ENCODE measurements around the gene CRYGN. TPM values are rescaled to one million over a fixed set of nuclear protein-coding genes. Genes with fewer than 3 reads are reported as not detected.

Gene CRYGN
- total and polyA plus RNA-seq, 2 donors (not counting 1 experiment from before 2014, with no cell fraction given): 0.07 to 0.50 TPM

Other genes with a start within 250 kb of the CRYGN start
- not detected in 2 replicates for gene H2BK1, start 229.7 kb downstream of the CRYGN start, total RNA-seq
- not detected in 2 replicates for gene H2BK1, start 229.7 kb downstream of the CRYGN start, polyA plus RNA-seq
- 46.4 and 46.7 TPM in 2 replicates for gene ABCF2, start 212.9 kb downstream of the CRYGN start, total RNA-seq
- gene ABCF2, start 212.9 kb downstream of the CRYGN start, polyA plus RNA-seq: 41.6 and 66.1 TPM in 2 replicates
- gene CHPF2, start 207.7 kb downstream of the CRYGN start, total RNA-seq: 33.9 and 46.7 TPM in 2 replicates
- 33.6 and 42.5 TPM in 2 replicates for gene CHPF2, start 207.7 kb downstream of the CRYGN start, polyA plus RNA-seq
- gene SMARCD3, start 191.4 kb downstream of the CRYGN start, total RNA-seq: 23.8 and 27.0 TPM in 2 replicates
- 30.7 and 30.9 TPM in 2 replicates for gene SMARCD3, start 191.4 kb downstream of the CRYGN start, polyA plus RNA-seq
- 42.9 and 44.4 TPM in 2 replicates for gene NUB1, start 98.3 kb downstream of the CRYGN start, total RNA-seq
- 59.4 and 77.7 TPM in 2 replicates for gene NUB1, start 98.3 kb downstream of the CRYGN start, polyA plus RNA-seq
- 0.33 and 1.0 TPM in 2 replicates for gene WDR86, start 30.1 kb downstream of the CRYGN start, total RNA-seq
- gene WDR86, start 30.1 kb downstream of the CRYGN start, polyA plus RNA-seq: not detected in 2 replicates
- gene RHEB, start 79.8 kb upstream of the CRYGN start, total RNA-seq: 62.9 and 81.4 TPM in 2 replicates
- gene RHEB, start 79.8 kb upstream of the CRYGN start, polyA plus RNA-seq: 122 and 135 TPM in 2 replicates